Stomach (tissue), 9 donors: ENCODE results near the gene ELAVL2. TPM values are rescaled to one million over a fixed set of nuclear protein-coding genes. Genes with fewer than 3 reads are reported as not detected.

ENCODE experiments used
- DNase-seq, 2 donors: peaks; one replicate each; pipeline versions ENCODE4 v3.0.0 to v3.0.0-alpha.2; 2013 to 2019
- H3K27ac ChIP-seq, 5 donors: fragments of 200-600 bp in 4 of 5; sonication (generic) in 4 of 5; one replicate each; pipeline ENCODE4 v1.5.1; 2013 to 2019; ENCODE audit warnings: mild to moderate bottlenecking in 1 of 5, moderate library complexity in 1 of 5
- H3K27me3 ChIP-seq, 3 donors: fragments of 200-600 bp; sonication (generic); one replicate each; pipeline ENCODE4 v1.5.1; 2017 to 2019; ENCODE audit warnings: mixed run types in 1 of 3
- H3K36me3 ChIP-seq, 4 donors: fragments of 200-600 bp; sonication (generic); 1 replicate in 3 of 4; 2 replicates in 1 of 4; pipeline ENCODE4 v1.5.1; 2016 to 2019
- H3K4me1 ChIP-seq, 4 donors: fragments of 200-600 bp; sonication (generic); one replicate each; pipeline ENCODE4 v1.5.1; 2016 to 2019
- H3K4me3 ChIP-seq, 4 donors: fragments of 200-600 bp; sonication (generic) in 3 of 4; one replicate each; pipeline ENCODE4 v1.5.1; 2016 to 2019; ENCODE audit warnings: mild to moderate bottlenecking in 1 of 4
- H3K9me3 ChIP-seq, 4 donors: fragments of 200-600 bp; sonication (generic); one replicate each; pipeline ENCODE4 v1.5.1; 2016 to 2019
- CTCF ChIP-seq, 7 experiments: fragments of 450-650 bp in 4 of 7; fragments of 200-600 bp in 3 of 7; sonication (generic) in 3 of 7; IDR thresholded peaks; one replicate each; pipeline ENCODE4 v1.5.1; 2016 to 2019; ENCODE audit warnings: antibody characterized with exemption in 7 of 7, control low read depth in 2 of 7, mild to moderate bottlenecking in 1 of 7
- EP300 ChIP-seq: sonication (generic); formaldehyde crosslinking; IDR thresholded peaks from one replicate; pipeline ENCODE4 v1.6.1; 2017; ENCODE audit warnings: antibody characterized with exemption
- POLR2A ChIP-seq, 4 donors: fragments of 450-650 bp; IDR thresholded peaks; one replicate each; pipeline ENCODE4 v1.6.1; 2016; ENCODE audit warnings: antibody characterized with exemption in 4 of 4, control low read depth in 2 of 4, mild to moderate bottlenecking in 1 of 4, moderate library complexity in 1 of 4
- POLR2AphosphoS5 ChIP-seq, 3 donors: sonication (generic); formaldehyde crosslinking; IDR thresholded peaks; one replicate each; pipeline ENCODE4 v1.6.1; 2016; ENCODE audit warnings: antibody characterized with exemption in 3 of 3
- WGBS, 5 donors: extraction: QIAGEN DNeasy Blood & Tissue Kit in 3 of 5; methylation state at CpG; one replicate each; pipeline versions ENCODE4 v1.1.5 to v1.1.7; 2013 to 2018; 5-methylcytosine and 5-hydroxymethylcytosine counted together
- intact Hi-C: fragments of 100-400 bp; cut with DNase I; formaldehyde crosslinking; loops from one replicate; pipeline ENCODE4 v1.15.1; 2023; ENCODE audit warnings: low total_unique reads
- polyA plus RNA-seq, 3 donors: library from polyadenylated mRNA; stranded (reverse); fragments of 200-250 nt; gene quantifications; one replicate each; pipeline ENCODE4 v1.2.3, GENCODE V29; 2013
- total RNA-seq, 5 donors: library from RNA; depleted of rRNA; stranded (reverse); fragments of >200 nt; gene quantifications; one replicate each; pipeline versions ENCODE4 v1.1.0 to v1.2.3, GENCODE V29; 2014 to 2016
- donor health status: healthy with polysubstance abuse.
- donor health status: Bipolar disorder and iron deficiency.
- donor health status: healthy.

Gene ELAVL2
- total and polyA plus RNA-seq, 8 donors, result 0.06 to 1.1 (median 0.18) TPM; not detected in 5

- H3K36me3 ChIP-seq, result no peaks in the 10 kb centered on the region
- 41 to 55% (median 44%) methylated on average over 7 of the region's 7 CpGs for WGBS, 5 donors
- no peaks in the 10 kb centered on the region for H3K9me3 ChIP-seq
- TF ChIP-seq POLR2A (IDR thresholded peaks at IDR 0.05) (no peak), POLR2AphosphoS5 (IDR thresholded peaks at IDR 0.05) (no peak), CTCF (IDR thresholded peaks at IDR 0.05) (no peak), EP300 (no peak)
- no peak overlapping the region for H3K27ac ChIP-seq
- no peaks in the 10 kb centered on the region for H3K4me1 ChIP-seq
- no peaks in the 10 kb centered on the region for H3K27me3 ChIP-seq
- intact Hi-C loops, result no loop called here
- no peak for DNase-seq
- no peak overlapping the region for H3K4me3 ChIP-seq
Observed at GRCh38 chr9:23683611-23684061, 142.4 kb downstream of the ELAVL2 start.

GRCh38 chr9:23682891-23683431 lies 143.1 kb downstream of the ELAVL2 start:
- no peak for TF ChIP-seq POLR2A (IDR thresholded peaks at IDR 0.05)
- TF ChIP-seq CTCF (IDR thresholded peaks at IDR 0.05), result no peak
- no peak for TF ChIP-seq EP300
- TF ChIP-seq POLR2AphosphoS5 (IDR thresholded peaks at IDR 0.05), result no peak
- intact Hi-C loops, result no loop called here
- peak in 1 of 2 donors; percentile 11 for DNase-seq
- H3K4me3 ChIP-seq, result no peak overlapping the region
- H3K4me1 ChIP-seq, result no peaks in the 10 kb centered on the region
- H3K27ac ChIP-seq, result no peak overlapping the region
- H3K27me3 ChIP-seq, result no peaks in the 10 kb centered on the region
- WGBS, 5 donors, result 55 to 65% (median 60%) methylated on average over 3 of the region's 3 CpGs
- H3K36me3 ChIP-seq, result no peaks in the 10 kb centered on the region
- no peaks in the 10 kb centered on the region for H3K9me3 ChIP-seq

GRCh38 chr9:23682352-23682751 lies 143.7 kb downstream of the ELAVL2 start:
- intact Hi-C loops, result no loop called here

GRCh38 chr9:23677446-23677845 lies 148.6 kb downstream of the ELAVL2 start:
- H3K4me1 ChIP-seq, result no peaks in the 10 kb centered on the region
- H3K27me3 ChIP-seq, result no peaks in the 10 kb centered on the region
- H3K9me3 ChIP-seq, result no peaks in the 10 kb centered on the region
- no peak for DNase-seq
- no peak overlapping the region for H3K27ac ChIP-seq
- intact Hi-C loops, result no loop called here
- 68 to 87% (median 78%) methylated on average over 3 of the region's 3 CpGs for WGBS, 5 donors
- TF ChIP-seq EP300, result no peak
- H3K4me3 ChIP-seq, result no peak overlapping the region
- no peaks in the 10 kb centered on the region for H3K36me3 ChIP-seq

More at GRCh38 chr9:23682352-23682751, 143.7 kb downstream of the ELAVL2 start:
- DNase-seq, result peak in 1 of 2 donors; percentile 2
- Histone ChIP-seq H3K4me3 (no peak overlapping the region), H3K36me3 (no peaks in the 10 kb centered on the region), H3K9me3 (no peaks in the 10 kb centered on the region), H3K27ac (no peak overlapping the region), H3K27me3 (no peaks in the 10 kb centered on the region), H3K4me1 (no peaks in the 10 kb centered on the region)
- 62 to 76% (median 72%) methylated on average over 9 of the region's 9 CpGs for WGBS, 5 donors
- no peak for TF ChIP-seq EP300
- TF ChIP-seq POLR2A (IDR thresholded peaks at IDR 0.05), result no peak
- TF ChIP-seq POLR2AphosphoS5 (IDR thresholded peaks at IDR 0.05), result no peak
- TF ChIP-seq CTCF (IDR thresholded peaks at IDR 0.05), result no peak

- Histone ChIP-seq H3K9me3 (no peaks in the 10 kb centered on the region), H3K27me3 (no peaks in the 10 kb centered on the region), H3K27ac (no peak overlapping the region), H3K4me3 (no peak overlapping the region), H3K36me3 (no peaks in the 10 kb centered on the region), H3K4me1 (no peaks in the 10 kb centered on the region)
- no peak for TF ChIP-seq EP300
- TF ChIP-seq POLR2AphosphoS5 (IDR thresholded peaks at IDR 0.05), result no peak
- TF ChIP-seq CTCF (IDR thresholded peaks at IDR 0.05), result no peak
- no peak for TF ChIP-seq POLR2A (IDR thresholded peaks at IDR 0.05)
- WGBS, 5 donors, result 47 to 81% (median 71%) methylated on average over 6 of the region's 6 CpGs
- DNase-seq, result no peak
- intact Hi-C loops, result no loop called here
Observed at GRCh38 chr9:23674016-23674585, 151.9 kb downstream of the ELAVL2 start.
